Endodermal cell (in vitro differentiated cells): Measurements from ENCODE around the gene GNAZ. TPM values are rescaled to one million over a fixed set of nuclear protein-coding genes. Genes with fewer than 3 reads are reported as not detected.

Experiments used
- DNase-seq: peaks from one replicate; pipeline ENCODE4 v3.0.0-alpha.2; 2017
- H3K27ac ChIP-seq: 2 replicates; pipeline ENCODE4 v1.5.1; 2013; ENCODE audit warnings: mild to moderate bottlenecking, low read depth, low read length, moderate library complexity
- H3K27me3 ChIP-seq: 2 replicates; pipeline ENCODE4 v1.6.1; 2013; ENCODE audit warnings: mild to moderate bottlenecking, low read length, moderate library complexity; ENCODE audit not compliant: insufficient read depth, control insufficient read depth, poor library complexity, severe bottlenecking
- H3K36me3 ChIP-seq: 2 replicates; pipeline ENCODE4 v1.7.0; 2013; ENCODE audit warnings: mild to moderate bottlenecking, low read length, moderate library complexity; ENCODE audit not compliant: control insufficient read depth, insufficient read depth
- H3K4me1 ChIP-seq: one replicate; pipeline ENCODE4 v1.7.0; 2013; ENCODE audit warnings: low read length; ENCODE audit not compliant: control insufficient read depth, insufficient read depth
- H3K4me3 ChIP-seq: 2 replicates; pipeline ENCODE4 v1.5.1; 2013; ENCODE audit warnings: mild to moderate bottlenecking, low read length, moderate library complexity
- H3K9ac ChIP-seq: 2 replicates; pipeline ENCODE4 v1.6.1; 2013; ENCODE audit warnings: mild to moderate bottlenecking, low read length, moderate library complexity; ENCODE audit not compliant: poor library complexity, severe bottlenecking; ENCODE audit errors: extremely low read depth
- H3K9me3 ChIP-seq: 2 replicates; pipeline ENCODE4 v1.6.1; 2013; ENCODE audit warnings: mild to moderate bottlenecking, low read length, moderate library complexity; ENCODE audit not compliant: control insufficient read depth
- H3K27ac Mint-ChIP-seq: 2 replicates; pipeline ENCODE4 v1.8.0; 2020; ENCODE audit warnings: mixed read lengths
- H3K27me3 Mint-ChIP-seq: 2 replicates; pipeline ENCODE4 v1.8.0; 2021; ENCODE audit warnings: mild to moderate bottlenecking, mixed read lengths; ENCODE audit not compliant: insufficient read depth
- H3K36me3 Mint-ChIP-seq: 2 replicates; pipeline ENCODE4 v1.8.0; 2020; ENCODE audit warnings: low read depth, mixed read lengths
- H3K4me1 Mint-ChIP-seq: 2 replicates; pipeline ENCODE4 v1.8.0; 2020; ENCODE audit warnings: mixed read lengths
- H3K4me3 Mint-ChIP-seq: 2 replicates; pipeline ENCODE4 v1.8.0; 2020; ENCODE audit warnings: mild to moderate bottlenecking, moderate library complexity, mixed read lengths
- H3K9me3 Mint-ChIP-seq: 2 replicates; pipeline ENCODE4 v1.8.0; 2020; ENCODE audit warnings: mild to moderate bottlenecking, mixed read lengths
- WGBS, 2 experiments: methylation state at CpG; one replicate each; pipeline versions ENCODE4 v1.1.5 to v1.1.7; 2013; ENCODE audit warnings: missing lambda C conversion rate in 2 of 2, mixed read lengths in 1 of 2; ENCODE audit not compliant: insufficient coverage in 1 of 2, insufficient read length in 1 of 2; 5-methylcytosine and 5-hydroxymethylcytosine counted together
- total RNA-seq, 2 donors: library from RNA; stranded (reverse); fragmentation: NEBNext Ultra II Directional in 1 of 2; extraction: Animal tissue kit (Norgen Biotek cat#: 25700) in 1 of 2; gene quantifications; 2 replicates in 1 of 2; 3 replicates in 1 of 2; pipeline ENCODE4 v1.2.1, GENCODE V29; 2021
- TF ChIP-seq, protein P1 (sequence below): fragments of 200-600 bp; sonication (generic); conservative IDR thresholded peaks from 2 replicates; pipeline ENCODE4 v1.5.0; 2021; ENCODE audit warnings: antibody characterized with exemption, mild to moderate bottlenecking

GNAZ gene
- total RNA-seq, 2 donors from 2014 or later, result 16.7 to 17.9 TPM

DNA sequence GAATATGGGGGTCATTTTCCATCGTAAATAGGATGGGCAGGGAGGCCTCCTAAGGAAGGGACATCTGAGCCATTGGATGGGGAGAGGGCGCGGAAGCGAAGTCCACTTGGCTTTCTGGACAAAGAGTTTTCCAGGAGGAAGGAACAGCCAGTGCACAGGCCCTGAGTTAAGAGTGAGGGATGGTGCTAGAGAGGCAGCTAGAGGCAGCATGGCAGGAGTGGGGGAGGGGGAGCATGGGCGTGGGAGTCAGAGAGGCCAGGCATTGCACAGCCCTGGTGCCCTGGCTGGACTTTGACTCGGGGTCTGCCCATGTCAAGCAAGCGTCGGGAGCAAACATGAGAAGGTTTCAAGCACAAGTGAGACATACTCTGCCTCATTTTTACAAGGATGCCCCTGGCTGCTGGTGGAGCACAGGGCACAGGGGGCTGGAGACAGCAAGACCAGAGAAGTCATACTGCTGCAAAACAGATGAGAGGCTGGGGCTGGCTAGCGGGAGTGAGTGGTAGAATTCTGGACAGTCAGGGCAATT is 9.0 kb downstream of the GNAZ start:
- no peak overlapping the region for H3K9ac ChIP-seq
- H3K36me3 Mint-ChIP-seq, result peaks cover 2% of the 10 kb centered on the region
- DNase-seq, result no peak
- 94 to 98% methylated on average over 9 of the region's 9 CpGs for WGBS, 2 experiments
- H3K36me3 ChIP-seq, result peaks cover 5% of the 10 kb centered on the region
- H3K4me3 Mint-ChIP-seq, result no peak overlapping the region
- H3K9me3 Mint-ChIP-seq, result no peaks in the 10 kb centered on the region
- peaks cover 7% of the 10 kb centered on the region for H3K4me1 Mint-ChIP-seq
- TF ChIP-seq, protein P1, sequence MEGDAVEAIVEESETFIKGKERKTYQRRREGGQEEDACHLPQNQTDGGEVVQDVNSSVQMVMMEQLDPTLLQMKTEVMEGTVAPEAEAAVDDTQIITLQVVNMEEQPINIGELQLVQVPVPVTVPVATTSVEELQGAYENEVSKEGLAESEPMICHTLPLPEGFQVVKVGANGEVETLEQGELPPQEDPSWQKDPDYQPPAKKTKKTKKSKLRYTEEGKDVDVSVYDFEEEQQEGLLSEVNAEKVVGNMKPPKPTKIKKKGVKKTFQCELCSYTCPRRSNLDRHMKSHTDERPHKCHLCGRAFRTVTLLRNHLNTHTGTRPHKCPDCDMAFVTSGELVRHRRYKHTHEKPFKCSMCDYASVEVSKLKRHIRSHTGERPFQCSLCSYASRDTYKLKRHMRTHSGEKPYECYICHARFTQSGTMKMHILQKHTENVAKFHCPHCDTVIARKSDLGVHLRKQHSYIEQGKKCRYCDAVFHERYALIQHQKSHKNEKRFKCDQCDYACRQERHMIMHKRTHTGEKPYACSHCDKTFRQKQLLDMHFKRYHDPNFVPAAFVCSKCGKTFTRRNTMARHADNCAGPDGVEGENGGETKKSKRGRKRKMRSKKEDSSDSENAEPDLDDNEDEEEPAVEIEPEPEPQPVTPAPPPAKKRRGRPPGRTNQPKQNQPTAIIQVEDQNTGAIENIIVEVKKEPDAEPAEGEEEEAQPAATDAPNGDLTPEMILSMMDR, result no peak
- H3K9me3 ChIP-seq, result no peaks in the 10 kb centered on the region
- no peaks in the 10 kb centered on the region for H3K4me1 ChIP-seq
- no peak overlapping the region for H3K4me3 ChIP-seq
- H3K27ac Mint-ChIP-seq, result no peak overlapping the region
- no peaks in the 10 kb centered on the region for H3K27me3 Mint-ChIP-seq
- no peak overlapping the region for H3K27ac ChIP-seq
- no peaks in the 10 kb centered on the region for H3K27me3 ChIP-seq

DNA sequence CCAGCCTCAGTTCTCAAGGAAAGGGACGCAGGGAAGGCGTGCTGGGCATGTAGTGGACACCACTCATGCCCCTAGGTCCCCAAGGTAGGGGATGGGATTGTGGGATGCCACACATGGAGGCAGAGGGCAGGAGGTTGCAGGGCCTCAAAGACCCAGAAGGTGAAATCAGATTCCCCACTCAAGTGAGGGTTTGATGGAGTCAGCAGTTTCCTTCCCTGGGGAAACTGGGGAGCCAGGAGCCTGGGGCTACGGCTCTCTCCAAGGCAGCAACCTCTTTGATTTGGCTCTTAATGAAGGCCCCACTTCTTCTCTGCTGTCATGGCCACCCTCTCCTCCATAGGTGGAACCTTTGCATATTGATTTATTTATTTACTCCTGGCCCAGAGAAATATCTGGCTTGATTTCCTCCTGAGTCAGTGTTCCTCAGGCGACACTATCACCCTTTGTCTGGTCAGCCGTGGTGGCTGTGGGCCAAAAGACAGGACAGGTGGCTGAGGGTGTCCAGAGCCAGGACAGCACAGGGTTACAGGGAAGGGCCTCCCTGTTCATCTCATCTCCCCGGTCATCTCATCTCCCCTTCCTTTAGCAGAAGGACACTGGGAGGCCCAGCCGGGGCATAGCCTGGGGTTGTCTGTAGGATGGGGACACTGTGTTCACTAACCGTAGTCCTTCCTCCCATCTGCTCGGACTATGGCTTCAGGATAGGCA is 9.6 kb downstream of the GNAZ start:
- Histone ChIP-seq H3K27me3 (no peaks in the 10 kb centered on the region), H3K9me3 (no peaks in the 10 kb centered on the region), H3K4me3 (no peak overlapping the region), H3K27ac (no peak overlapping the region), H3K9ac (no peak overlapping the region), H3K36me3 (peaks cover 5% of the 10 kb centered on the region), H3K4me1 (no peaks in the 10 kb centered on the region)
- H3K36me3 Mint-ChIP-seq, result peaks cover 2% of the 10 kb centered on the region
- H3K27ac Mint-ChIP-seq, result no peak overlapping the region
- peaks cover 7% of the 10 kb centered on the region for H3K4me1 Mint-ChIP-seq
- TF ChIP-seq, protein P1, result no peak
- no peaks in the 10 kb centered on the region for H3K27me3 Mint-ChIP-seq
- no peak for DNase-seq
- WGBS, 2 experiments, result 95 to 98% methylated on average over 8 to 9 of the region's 9 CpGs
- no peak overlapping the region for H3K4me3 Mint-ChIP-seq
- H3K9me3 Mint-ChIP-seq, result no peaks in the 10 kb centered on the region

DNA sequence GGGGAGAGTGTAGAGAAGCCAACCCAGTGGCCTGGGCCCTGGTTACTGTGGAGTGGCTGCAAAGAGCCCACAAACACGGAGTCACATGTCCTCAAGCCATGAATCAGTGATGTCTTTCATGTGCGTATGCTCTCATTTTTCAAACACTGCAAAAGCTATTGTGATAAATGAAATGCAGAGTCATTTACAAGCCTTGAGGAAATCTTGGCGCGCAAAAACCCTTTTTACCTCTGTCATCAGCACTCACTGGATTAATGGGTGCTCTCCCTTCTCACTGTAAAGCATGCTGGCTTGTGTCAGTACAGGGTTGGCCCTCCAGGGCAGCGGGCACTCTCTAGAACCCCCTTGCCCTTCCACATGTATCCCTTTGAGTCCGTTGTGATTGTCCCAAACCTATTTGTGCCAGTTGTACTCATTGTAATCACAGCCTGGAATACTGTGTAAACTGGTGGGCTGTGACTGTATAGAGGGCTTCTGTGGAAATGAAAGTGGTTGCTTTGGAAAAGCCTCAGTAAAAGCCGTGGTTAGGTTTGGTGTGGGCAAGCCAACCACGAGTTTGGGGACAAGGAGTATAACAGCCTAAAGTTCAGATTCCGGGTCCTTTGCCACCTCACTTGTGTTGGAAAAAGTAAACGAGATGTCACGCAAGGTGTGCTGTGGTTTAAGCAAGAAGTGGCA is 10.4 kb downstream of the GNAZ start:
- H3K9me3 Mint-ChIP-seq, result no peaks in the 10 kb centered on the region
- WGBS, 2 experiments, result 89 to 92% methylated on average over 11 of the region's 11 CpGs
- no peak overlapping the region for H3K9ac ChIP-seq
- peaks cover 2% of the 10 kb centered on the region for H3K36me3 Mint-ChIP-seq
- no peak overlapping the region for H3K27ac Mint-ChIP-seq
- H3K36me3 ChIP-seq, result peaks cover 5% of the 10 kb centered on the region
- peaks cover 14% of the 10 kb centered on the region for H3K4me1 Mint-ChIP-seq
- H3K4me3 Mint-ChIP-seq, result no peak overlapping the region
- DNase-seq, result no peak
- H3K9me3 ChIP-seq, result no peaks in the 10 kb centered on the region
- no peak overlapping the region for H3K27ac ChIP-seq
- H3K27me3 Mint-ChIP-seq, result no peaks in the 10 kb centered on the region
- no peak overlapping the region for H3K4me3 ChIP-seq
- TF ChIP-seq, protein P1, result no peak
- peaks cover 6% of the 10 kb centered on the region for H3K4me1 ChIP-seq
- H3K27me3 ChIP-seq, result no peaks in the 10 kb centered on the region
